HG03575 (cell line): ENCODE measurements around the gene TTLL10.

Experiments
- ATAC-seq: cut with Tn5 transposase; IDR thresholded peaks from one replicate; pipeline ENCODE4 v1.9.1; 2021; ENCODE audit not compliant: unreplicated experiment, insufficient number of reproducible peaks, low FRiP score; ENCODE audit errors: extremely low read depth

Gene TTLL10, protein sequence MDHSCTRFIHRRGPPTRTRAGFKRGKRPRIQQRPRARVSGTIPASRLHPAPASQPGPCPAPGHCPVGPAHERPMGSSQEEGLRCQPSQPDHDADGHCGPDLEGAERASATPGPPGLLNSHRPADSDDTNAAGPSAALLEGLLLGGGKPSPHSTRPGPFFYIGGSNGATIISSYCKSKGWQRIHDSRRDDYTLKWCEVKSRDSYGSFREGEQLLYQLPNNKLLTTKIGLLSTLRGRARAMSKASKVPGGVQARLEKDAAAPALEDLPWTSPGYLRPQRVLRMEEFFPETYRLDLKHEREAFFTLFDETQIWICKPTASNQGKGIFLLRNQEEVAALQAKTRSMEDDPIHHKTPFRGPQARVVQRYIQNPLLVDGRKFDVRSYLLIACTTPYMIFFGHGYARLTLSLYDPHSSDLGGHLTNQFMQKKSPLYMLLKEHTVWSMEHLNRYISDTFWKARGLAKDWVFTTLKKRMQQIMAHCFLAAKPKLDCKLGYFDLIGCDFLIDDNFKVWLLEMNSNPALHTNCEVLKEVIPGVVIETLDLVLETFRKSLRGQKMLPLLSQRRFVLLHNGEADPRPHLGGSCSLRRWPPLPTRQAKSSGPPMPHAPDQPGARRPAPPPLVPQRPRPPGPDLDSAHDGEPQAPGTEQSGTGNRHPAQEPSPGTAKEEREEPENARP

DNA sequence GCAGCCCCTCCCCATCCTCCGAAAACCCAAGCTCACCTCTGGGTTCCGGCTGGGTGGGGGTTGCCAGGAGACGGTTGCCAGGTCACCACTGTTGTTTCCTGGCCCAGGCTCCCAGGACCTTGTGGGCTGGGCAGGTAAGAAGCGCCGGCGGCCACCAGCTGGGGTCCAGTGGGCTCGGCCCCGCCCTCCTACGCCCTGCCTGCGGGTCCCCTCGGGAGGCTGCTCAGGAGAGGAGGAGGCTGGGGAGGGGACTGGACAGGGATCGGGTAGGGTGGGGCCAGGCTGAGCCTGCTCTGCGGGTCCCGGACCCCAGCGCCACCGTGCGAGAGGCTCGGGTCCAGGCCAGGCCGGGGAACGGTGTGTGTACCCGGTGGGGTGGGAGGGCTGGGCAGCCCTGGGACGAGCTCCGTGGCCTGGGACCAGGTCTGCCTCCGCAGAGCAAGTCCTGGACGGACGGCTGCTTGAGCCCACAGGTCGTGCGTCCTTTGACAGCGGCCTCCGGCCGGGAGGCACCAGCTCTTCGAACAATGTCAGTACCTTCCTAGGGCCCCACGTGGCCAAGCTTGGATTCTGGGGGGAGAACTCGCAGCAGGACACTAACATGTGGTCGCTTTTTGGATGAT, at the start of gene TTLL10:
Gene TTLL10, plus strand, starts transcription at position 88 of the 623 bp plus-strand sequence. CDS start 5,336 bp downstream, outside the sequence.
- ATAC-seq, result no peak

DNA sequence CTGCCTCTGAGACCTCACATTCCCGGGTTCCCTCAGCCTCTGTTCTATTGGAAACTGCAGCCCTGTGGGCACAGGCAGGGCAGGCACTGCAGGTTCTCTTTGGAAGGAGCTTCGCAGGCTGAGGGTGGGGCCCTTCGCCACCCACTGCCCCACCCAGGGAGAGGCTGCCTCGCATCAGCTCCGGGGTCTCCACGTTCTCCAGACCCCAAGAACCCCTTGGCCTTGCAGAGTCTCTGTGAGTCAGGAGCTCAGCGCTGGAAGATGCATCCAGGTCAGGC, 49.2 kb upstream of the TTLL10 start:
- no peak for ATAC-seq

DNA sequence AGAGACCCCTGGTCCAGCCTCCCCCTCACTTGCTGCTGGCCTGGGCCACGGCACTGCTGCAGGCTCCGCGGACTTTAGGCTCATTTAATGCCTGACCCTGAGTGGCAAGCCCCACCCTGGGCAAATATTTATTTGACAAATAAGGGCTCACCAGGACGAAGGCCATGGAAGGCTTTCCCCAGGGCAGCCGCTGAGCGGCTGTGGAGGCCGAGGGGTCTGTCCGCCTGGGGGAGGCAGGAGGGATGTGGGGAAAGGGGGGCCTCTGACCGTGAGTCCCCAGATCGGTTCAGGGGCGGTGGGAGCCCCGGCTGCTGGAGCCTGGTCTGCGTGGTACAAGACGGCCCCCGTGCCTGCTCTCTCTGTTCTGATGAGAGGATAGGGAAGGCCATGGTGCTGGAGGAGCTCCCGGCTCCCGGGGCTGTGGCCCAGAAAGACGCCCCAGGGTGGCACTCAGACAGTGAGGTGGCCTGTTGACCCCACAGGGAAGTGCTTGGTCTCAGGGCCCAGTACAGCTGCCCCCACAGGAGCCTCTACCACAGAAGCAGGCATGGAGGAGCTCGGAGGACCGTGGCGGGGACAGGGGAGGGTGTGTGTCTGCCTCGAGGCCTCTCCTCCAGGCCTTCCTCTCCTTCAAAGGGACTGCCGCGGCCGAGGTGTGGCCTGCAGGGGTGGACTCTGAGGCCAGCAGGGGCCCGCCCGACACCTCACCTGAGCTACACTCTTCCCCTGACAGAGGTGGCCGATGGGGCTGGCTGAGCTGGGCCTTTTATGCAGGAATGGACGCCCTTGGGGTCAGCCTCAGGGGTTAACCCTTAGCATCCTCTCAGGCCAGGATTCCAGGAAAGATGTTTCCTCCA, 48.7 kb upstream of the TTLL10 start:
- no peak for ATAC-seq

DNA sequence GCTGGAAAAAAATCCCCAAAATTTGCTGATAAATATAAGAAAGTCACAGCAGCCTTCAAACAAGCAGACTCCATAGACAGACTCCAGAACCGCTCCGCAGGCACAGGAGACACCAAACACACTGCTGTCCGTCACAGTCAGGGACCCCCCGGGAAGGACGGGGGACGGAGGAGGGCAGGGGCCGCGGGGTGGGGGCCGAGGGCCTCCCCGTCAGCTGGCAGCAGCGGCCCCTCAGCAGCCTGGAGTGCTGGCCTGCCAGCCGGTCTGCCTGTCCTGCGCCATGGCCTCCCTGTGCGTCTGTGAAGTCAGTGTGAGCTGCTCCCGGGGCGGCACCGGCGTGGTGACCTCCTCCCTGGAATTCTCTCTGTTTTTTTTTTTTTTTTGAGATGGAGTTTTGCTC, 47.7 kb upstream of the TTLL10 start:
- ATAC-seq, result no peak

DNA sequence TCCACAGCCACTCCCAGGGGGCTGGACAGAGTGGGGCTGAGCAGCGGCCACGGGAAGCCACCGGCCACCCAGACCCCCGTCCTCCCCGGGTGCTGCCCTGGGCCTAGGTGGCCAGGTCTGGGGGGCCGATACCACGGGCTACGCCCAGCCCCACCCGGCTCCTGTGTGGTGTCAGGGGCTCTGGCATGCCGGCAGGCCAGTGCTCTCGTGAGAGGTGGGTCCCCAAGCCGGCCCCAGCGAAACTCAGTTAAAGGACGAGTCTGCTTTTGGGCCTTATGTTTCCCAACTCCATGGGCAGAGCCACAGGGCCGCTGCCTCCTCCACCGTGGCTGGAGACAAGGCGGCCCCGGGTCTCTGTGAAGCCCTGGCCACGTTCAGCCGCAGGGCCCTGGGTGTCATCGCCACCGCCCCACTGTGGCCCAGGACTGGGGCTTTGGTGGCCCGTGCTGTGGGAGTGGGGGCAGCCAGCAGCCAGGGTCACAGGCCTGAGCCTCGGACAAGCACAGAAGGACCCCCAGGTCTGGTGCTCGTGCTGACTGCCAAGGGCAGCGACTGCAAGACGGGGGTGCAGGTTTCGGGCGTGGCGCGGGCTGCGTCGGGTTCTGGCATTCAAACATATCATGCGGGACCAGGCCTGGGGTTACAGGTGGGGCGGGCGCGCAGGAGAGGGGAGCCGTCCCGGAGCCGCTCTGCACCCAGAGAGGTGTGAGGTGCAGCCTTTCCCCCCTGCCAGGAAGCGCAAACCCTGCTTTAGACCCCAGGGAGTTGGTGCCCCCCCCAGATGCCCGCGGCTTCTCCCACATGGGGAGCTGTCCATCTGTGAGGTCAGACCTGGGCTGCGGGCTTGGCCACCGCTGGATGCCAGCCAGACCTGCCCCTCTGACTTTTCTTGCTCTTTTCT, 45.9 kb upstream of the TTLL10 start:
- ATAC-seq, result no peak

DNA sequence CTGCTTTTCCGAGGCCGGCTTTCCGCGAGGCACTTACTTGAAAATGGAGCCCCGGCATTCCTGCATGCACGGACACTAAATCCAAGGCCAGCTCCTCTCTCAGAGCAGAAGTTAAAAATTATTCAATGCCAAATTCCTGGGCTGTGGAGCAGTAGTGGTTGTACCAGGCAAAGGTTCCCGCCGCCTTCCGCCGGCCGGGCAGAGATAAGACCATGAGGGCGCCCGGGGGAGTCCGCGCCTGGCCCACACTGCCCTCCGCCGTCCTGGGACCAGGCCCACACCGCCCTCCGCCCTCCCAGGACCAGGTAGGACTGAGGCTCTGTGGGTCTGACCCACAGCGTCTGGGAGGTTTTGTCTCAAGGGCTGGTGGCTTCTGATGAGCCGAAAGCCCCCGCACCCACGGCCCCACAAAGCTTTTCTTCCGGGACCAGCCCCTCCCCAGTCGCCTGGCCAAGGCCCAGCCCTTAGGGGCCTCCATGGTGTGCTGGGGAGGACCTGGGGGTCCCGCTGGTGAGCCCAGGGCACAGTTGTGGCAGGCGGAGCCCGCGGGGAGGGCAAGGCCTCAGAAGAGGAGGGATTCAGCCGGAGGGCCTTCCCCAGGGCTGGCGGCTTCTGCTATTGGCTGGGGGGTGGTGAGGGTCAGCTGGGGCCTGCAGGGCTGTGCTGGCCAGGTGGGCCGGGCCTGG, 45.1 kb upstream of the TTLL10 start:
- no peak for ATAC-seq

DNA sequence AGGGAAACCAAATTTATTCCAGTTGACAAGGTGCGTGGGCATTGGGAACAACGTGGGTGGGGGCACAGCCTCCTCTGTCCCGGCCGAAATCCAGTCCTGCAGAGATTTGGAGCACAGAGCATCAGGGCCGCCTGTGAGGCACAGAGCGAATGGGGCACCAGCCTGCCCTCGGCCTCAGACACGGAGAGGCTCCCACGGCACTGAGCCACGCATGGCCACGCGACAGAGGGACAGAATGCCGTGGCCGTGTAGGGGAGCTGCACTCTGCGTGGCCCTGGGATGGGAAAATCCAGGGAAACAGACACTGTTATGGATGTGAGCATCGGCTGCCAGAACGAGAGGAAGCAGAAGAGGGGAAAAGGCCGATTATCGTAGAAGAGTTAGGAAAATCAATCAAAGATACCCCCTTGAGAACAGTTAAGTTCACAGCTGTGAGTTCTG, 44.3 kb upstream of the TTLL10 start:
- ATAC-seq, result no peak

DNA sequence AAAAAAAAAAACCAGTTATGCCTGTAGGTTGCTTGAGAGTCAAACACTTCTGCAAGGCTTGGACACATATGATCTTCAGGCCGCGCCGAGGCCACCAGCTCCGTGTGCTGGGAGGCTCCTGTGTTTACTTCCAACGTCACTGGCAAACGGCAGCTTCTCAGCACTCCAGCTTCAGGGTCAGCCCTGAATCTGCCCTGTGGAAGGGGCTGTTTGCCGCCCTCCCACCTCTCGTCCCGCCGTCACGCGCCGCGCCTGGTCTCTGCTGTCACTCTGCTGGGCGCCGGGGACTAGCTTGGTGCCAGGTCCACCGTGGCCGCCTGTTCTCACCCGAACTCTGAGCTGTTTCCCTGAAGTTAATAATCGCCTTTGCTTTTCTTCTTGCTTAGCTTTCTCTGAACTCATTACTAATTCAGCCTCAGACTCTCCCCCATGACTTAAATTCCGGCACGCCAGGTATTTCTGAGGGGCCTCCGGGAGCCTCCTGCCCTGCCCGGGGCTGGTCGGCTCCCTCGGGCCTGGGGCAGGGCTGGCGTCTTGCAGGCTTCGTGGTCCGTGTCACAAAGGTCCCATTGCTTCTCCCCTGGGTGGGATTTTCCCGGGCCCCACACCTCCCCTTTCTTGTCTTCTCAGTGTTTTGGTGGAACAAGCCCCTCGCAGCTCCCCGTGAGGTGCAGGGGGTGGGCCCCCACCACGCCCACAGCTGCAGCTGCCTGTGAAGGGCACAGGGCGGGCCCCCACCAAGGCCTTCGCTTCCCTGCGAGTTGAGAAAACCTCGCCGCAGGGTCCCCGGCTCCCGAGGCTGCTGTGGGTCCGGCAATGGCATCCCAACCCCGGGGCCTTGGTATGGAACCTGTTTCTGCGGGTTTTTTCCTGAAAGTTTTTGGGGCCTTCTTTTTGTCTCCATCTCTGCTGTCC, 43.2 kb upstream of the TTLL10 start:
- ATAC-seq, result no peak

DNA sequence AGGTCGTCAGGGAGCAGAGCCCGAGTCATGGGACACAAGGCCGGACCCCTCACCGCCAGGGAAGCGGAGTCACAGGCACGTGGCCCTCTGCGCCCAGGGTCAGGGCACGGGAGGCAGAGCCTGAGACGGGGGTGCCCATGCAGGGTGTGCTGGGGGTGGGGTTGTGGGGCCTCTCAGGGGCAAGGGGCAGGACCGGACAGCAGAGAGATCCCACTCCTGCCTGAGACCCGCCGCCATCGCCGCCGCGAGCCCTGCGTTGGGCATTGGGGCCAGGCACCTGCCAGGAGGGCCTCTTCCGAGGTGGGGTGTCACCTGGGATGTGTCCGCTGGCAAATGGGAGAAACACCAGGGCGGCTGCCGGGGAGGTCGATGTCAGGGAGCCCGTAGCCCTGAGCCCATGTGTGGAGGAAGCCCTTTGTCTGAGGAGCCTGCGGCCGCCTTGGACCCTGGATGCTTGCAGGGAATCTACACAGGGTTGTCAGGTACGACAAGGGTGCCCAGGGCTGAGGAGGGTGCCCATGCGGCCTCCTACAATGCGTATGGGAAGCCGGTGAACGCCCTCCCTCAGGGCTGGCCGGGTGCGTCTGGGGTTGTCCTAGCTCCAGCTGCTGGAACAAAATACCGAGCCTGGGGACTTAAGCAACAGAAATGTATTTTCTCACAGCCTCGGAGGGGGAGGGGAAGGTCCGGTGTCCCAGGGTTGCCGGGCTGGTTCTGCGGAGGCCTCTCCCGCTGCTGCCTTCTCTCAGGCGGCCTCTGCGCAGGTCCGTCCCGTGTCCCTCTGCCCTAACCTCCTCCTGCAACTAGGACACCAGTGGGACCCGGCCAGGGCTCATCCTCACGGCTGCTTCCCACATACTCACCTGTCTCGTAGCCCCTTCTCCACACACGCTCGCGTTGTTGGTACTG, 41.4 kb upstream of the TTLL10 start:
- no peak for ATAC-seq

DNA sequence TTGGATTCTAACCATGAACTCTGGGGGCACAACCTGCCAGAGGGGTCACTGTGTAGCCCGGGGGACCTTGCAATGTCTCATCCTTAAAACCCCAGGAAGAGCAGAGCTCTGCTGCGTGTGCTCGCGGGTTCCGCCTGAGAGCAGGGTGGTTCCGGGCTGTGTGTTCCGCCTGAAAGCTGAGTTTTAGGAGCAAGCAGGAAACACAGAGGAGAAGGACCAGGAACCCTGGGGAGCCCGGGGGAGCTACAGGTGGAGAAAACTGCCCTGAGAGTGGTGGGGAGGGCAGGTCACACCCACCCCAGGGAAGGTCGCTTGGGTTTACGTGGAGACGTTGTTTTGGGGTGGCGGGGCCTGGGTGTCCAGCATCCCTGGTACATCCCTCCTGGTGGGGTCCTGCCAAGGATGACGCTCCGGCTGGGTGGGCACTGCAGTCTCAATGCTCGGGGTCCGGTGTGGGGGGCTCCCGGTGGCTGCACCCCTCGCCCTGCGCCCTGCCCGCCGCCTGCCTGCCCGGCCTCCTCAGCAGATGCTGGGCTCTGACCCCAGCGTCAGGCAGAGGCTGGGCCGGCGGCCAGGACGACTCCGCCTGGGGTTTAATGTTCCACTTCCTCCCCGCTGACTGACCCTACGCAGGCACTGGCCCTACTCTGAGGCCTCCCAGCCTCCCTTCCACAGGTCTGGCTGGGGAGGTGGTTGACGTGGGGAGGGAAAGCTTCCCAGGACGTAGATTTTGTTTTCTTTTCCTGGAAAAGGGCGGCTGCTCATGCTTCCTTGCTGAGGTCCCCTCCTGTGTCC, 40.5 kb upstream of the TTLL10 start:
- ATAC-seq, result no peak

DNA sequence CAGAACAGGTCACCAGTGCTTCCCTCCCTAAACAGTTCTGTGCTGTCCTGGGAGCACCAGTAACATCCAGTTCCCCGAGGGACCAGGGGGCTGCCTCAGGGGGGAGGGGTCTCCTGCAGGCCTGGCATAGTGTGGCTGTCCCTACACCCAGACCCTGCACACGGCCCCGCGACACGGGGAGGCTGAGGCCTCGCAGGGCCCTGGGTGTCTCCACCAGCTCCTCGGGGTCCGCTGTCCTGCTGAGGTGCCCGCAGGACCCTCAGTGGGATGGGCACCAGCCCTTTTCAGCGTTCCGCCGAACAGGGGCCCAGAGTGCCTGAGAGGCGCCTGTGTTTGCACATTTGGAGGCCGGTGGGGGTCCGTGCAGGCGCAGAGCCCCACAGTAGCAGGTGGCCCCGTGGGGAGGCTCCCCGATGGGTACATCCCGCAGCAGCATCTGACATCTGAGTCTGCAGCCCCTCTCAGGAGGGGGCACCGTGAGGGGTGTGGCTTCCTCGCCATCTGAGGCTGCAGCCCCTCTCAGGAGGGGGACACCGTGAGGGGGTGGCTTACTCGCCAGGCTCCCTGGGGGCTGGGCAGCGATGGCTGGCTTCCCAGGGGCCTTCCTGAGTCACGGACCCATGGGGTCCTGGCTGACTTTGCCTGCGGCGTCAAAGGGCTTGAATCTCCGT, 39.2 kb upstream of the TTLL10 start:
- ATAC-seq, result no peak

DNA sequence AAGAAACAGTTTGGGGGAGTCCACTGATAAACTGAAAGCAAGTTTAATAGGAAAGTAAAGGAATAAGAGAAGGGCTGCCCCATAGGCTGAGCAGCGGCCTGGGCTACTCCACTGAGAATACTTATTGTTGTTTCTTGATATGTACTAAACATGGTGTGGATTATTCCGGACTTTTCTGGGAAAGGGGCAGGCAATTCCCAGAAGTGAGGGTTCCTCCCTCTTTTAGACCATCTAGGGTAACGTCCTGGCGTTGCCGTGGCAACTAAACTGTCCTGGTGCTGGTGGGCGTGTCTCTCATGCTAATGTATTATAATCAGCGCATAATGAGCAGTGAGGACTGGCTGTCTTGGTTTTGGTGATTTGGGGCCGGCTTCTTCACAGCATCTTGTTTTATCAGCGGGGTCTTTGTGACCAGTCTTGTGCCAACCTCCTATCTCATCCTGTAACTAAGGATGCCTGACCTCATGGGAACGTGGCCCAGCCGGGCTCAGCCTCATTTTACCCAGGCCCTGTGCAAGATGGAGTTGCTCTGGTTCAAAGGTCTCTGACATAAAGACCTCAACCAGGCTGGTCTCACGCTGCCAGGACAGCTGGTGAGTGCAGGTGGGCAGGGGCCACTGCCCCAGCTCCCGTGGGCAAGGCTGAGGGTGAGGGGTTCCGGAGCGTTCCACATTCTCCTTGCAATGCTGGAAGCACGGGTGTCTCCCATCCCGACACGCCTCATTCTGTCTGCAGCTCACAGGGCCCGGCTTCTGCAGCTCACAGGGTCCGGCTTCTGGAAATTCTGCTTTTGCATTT, 38.1 kb upstream of the TTLL10 start:
- no peak for ATAC-seq

DNA sequence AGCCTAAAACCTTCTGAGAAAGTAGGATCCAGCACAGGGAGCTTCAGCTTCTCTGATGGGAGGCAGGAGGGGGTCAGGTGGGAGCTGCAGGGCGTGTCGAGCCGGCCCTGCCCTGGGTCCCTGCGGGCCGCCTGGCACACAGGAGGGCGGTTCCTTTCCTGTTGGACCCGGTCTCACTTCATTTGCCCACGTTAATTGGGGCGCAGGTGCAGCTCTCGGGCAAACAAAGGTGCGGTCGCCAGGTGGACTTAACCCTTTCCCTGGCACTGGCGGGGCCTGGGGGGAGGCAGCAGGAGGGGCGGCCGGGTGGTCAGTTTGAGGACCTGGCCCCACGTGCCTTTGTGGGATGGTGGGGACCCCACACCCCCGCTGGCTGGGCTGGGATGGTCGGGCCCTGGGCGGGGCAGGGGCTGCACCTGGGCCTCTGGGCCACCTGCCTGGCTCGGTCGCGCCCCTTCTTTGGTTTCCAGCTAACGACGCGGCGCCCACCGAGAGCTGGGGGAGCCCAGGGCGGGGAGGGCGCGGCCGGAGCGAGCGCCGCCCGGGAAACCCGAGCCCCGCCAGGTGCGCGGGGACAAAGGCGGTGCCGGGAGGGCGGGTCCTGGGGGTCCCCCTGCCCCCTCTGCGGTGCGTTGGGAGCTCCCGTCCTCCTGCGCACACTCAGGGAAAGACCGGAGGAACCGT, 37.0 kb upstream of the TTLL10 start:
- no peak for ATAC-seq
